HG02798 (cell line): Measurements from ENCODE around the gene EPN3.
A peak's percentile ranks its signal among the peaks of the same experiment; 100 is the strongest.

ENCODE experiments used
- ATAC-seq: cut with Tn5 transposase; IDR thresholded peaks from one replicate; pipeline ENCODE4 v1.9.1; 2021; ENCODE audit warnings: mild to moderate bottlenecking; ENCODE audit not compliant: unreplicated experiment, poor library complexity

The EPN3 gene

GRCh38 chr17:50508573-50509460 lies 23.7 kb upstream of the EPN3 start:
- ATAC-seq = no peak

- peak; percentile 70 for ATAC-seq
Measured at GRCh38 chr17:50511058-50511457, 21.5 kb upstream of the EPN3 start.

- no peak for ATAC-seq
Measured at GRCh38 chr17:50513495-50513894, 19.0 kb upstream of the EPN3 start.

- ATAC-seq = no peak
Measured at GRCh38 chr17:50514388-50514787, 18.1 kb upstream of the EPN3 start.

- ATAC-seq = no peak
Measured at GRCh38 chr17:50514936-50515702, 17.4 kb upstream of the EPN3 start.

- ATAC-seq = no peak
Measured at GRCh38 chr17:50517011-50517410, 15.5 kb upstream of the EPN3 start.

- no peak for ATAC-seq
Measured at GRCh38 chr17:50517504-50518383, 14.8 kb upstream of the EPN3 start.

DNA sequence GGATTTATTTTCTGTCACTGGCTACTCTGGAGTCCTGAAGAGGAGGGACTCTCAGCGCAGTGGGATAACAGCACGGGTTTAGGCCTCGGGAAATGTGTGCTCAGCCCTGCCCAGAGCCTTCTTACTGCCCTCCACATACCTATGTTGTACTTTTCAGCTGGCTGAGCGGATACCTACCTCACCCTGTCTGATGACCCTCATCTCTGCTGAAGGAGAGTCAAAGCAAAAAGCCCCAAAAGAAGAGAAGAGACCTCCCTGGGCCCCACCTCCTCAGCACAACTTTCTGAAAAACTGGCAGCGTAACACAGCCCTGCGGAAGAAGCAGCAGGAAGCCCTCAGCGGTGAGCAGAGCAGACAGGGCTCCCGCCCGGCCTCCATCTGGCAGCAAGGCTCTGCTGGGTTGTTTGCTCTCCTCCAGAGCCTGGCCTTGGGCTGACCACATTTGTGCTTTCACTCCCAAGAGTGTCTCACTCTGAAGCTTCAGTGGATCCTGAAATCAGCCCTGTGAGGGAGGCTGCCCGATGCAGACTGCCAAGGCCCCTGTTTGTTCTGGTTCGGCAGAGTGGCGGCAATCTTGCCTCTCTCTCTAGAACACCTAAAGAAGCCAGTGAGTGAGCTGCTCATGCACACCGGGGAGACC lies 14.0 kb upstream of the EPN3 start:
- no peak for ATAC-seq

DNA sequence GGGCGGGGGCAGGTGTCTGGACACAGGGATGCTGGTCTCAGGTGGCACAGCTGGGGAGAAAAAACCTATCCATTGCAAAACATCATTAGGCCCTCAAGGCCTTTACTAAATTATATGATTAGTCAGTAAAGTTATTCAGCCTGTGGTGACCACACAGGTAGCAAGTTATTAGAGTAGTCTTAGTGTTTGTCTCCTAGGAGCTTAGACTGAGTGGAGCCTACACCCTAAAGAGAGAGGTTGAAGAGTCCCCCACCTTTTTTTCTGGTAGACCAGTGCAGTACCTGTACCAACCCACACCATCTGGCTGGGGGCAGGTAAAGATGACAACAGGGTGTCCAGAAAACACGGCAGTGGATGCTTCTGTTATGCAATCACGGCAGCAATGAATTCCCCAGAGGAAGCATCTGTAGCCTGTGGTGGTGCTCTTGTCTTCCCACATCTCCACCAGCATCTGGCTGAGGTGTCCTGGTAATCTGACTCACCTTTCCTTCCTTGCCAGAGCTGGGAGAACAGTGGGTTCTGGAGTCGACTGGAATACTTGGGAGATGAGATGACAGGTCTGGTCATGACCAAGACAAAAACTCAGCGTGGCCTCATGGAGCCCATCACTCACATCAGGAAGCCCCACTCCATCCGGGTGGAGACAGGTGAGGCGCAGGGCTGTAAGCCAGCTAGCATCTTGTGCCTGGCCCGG lies 13.2 kb upstream of the EPN3 start:
- ATAC-seq = no peak

- ATAC-seq = no peak
Measured at GRCh38 chr17:50520483-50520882, 12.1 kb upstream of the EPN3 start.

DNA sequence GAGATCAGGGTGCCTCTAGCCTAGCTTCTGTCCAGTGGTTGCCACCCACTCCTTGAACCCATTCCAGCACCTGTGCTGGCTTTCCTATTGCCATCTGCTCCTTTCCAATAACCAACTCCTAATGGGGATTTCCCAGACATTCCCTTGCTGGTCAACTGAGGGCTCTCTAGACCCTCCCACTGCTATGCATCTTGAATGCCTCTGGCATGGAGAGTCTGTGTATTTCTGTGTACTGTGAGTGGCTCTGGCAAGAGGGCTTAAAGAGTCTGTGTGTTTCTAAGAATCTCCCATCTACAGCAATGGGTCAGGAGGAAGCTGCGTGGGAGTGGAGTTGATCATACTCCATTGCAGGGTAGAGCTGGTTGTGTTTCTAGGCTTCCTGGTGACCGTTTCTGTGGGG lies 11.0 kb upstream of the EPN3 start:
- ATAC-seq = no peak

DNA sequence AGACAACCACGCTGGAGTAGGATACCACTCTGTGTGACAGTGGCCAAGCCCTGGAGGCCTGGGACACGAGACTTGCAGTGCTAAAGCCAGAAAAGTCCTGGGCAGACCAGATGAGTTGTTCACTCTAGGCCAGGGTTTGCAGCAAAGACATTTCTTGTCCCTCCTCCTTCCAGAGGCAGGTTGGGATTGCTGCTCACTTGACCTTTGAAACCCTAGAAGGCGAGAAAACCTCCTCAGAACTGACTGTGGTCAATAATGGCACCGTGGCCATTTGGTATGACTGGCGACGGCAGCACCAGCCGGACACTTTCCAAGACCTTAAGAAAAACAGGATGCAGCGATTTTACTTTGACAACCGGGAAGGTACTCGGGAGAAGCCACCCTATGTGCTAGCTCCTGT lies 9.8 kb upstream of the EPN3 start:
- no peak for ATAC-seq

DNA sequence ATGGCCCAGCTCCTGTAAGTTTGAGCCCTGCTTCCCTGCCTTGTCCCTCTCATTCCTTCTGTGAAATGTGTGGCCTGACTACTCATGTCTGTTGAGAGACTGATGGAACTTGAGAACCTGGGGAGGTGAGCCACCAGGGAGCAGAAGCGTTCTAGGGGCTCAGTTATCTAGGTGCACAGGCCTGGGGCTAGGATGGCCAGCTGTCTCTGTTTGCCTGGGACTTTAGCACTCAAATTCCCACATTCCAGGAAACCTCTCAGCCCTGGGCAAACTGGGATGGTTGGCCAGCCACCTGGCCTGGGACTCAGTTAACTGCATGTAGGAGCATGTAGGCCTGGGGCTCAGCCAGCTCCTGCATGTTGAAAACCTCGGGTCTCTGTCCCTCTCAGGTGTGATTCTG lies 9.3 kb upstream of the EPN3 start:
- no peak for ATAC-seq

GRCh38 chr17:50524838-50525237 lies 7.7 kb upstream of the EPN3 start:
- ATAC-seq = no peak

DNA sequence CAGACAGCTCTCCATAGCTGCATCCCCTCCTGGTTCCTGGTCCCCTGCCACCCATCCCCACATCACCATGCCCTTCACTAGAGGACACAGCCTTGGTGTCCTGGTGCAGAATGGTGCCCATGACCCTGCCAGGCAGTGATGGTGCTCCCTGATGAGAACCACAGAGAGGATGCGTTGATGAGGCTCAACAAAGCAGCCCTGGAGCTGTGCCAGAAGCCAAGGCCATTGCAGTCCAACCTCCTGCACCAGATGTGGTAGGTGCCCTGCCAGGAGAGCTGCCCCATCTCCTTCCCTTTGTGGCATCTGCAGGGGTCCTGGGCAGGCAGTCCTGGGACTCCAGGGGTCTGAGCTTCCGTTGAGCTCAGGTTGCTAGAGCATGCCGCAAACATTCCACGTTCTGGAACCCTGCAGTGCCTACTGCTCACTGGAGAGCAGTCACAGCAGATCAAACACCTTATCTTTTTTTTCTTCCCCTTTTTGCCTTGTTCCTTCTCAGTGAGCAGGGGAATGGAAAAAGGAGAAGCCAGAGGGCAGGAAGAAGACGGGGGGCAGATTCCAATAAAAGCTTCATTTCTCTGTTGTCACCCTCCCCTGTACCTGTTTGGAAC lies 5.3 kb upstream of the EPN3 start:
- ATAC-seq = no peak

GRCh38 chr17:50527949-50528474 lies 4.5 kb upstream of the EPN3 start:
- no peak for ATAC-seq

- ATAC-seq = no peak
Measured at GRCh38 chr17:50529849-50530248, 2.7 kb upstream of the EPN3 start.

- ATAC-seq = no peak
Measured at GRCh38 chr17:50531428-50532025, 1.0 kb upstream of the EPN3 start.

DNA sequence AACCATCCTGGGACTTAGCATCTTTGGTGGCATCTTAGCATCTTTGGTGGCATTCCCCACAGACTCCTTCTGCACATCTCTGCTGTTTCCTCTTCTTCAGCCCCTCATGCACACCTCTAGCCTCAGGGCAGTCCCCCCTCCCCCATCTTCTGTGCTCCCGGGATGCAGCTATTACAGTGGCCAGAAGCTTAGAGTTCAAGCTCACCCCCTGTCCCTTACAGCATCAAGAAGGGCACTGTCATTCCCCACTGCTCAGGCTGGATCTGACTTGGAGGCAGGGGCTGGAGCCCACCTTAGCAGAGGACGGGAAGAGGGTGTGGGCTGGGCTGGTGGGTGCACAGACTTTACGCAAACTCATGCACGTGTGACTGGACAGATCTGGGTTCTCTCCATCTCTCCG lies 650 bp downstream of the EPN3 start:
- ATAC-seq = no peak
